Mucosa of gallbladder (tissue), 1 donor: Measurements from ENCODE around the gene NEUROG3. TPM values are rescaled to one million over a fixed set of nuclear protein-coding genes. Genes with fewer than 3 reads are reported as not detected.
A peak's percentile ranks its signal among the peaks of the same experiment; 100 is the strongest.
"Not testable (repeated sequence)": the region's sequence is repeated elsewhere in the genome, so short reads cannot be mapped to it uniquely, and the experiment has no call there.

Experiments
- DNase-seq: peaks from one replicate; pipeline ENCODE4 v3.0.0-alpha.2; 2020; ENCODE audit warnings: low spot score
- total RNA-seq: library from RNA; stranded (reverse); gene quantifications from one replicate; pipeline ENCODE4 v1.2.1, GENCODE V29; 2021
- donor health status: DM: no; HTN: no; CAD: no.

The NEUROG3 gene
- total RNA-seq, 1 donor from 2014 or later = not detected

DNA sequence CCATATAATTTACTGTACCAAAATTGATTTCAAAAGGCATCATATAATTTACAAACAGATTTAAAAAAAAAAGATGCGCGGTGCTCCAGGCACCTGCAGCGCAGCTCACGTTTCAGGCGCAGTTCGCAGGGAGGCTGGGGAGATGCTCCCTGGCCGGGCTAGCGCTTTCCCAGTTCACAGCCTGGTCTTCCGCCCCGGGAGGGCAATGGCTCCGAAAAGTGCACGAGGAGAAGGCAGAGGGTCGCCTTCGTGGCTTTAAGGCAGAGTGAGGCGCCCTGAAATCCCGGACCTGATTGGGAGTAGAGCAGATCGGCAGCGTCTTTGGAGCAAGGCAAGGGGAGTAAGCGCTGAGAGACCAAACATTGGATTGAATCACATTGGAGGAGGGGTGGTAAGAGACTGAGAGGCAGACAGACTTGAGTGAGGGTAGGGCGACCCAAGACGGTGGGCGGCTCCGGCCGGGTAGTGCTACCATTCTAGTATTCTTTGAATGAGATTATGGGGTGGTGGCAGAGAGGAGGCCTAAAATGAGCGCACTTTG is 1.5 kb downstream of the NEUROG3 start:
- DNase-seq = no peak

DNA sequence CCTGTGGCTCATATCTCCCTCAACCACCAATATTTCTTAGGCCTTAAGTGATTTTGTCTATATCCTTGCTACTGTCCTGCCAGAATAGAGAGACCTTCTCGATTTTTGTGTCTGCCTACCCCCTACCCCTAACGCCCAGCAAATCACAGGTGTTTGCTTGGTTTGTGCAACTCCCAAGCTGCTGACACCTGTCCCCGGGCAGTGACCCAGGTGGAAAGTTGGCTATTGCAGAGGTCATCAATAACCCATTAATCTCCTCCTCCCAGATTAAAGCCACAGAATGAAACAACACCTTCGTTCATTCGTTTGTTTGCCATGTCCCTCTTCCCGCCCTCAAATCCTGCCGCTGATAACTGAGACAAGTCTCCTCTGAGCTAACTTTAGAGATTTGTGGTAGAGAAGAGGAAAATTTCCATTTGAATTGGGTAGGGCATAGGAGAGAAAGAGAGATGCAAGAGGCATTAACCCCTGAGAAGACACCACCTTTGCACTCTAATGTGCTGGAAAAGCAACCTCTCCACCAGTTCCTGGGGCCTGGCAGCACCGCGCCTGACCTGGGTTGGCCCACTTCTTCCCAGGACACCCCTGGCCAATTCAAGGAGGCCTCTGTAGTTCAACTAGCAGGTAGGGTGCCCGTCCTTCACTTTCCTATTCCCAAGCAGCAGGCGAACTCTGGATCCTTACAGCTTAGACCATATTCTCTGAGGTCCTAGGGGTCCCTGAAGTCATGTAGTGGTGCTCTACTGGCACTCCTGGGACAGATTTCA is 3.0 kb downstream of the NEUROG3 start:
- DNase-seq = no peak

DNA sequence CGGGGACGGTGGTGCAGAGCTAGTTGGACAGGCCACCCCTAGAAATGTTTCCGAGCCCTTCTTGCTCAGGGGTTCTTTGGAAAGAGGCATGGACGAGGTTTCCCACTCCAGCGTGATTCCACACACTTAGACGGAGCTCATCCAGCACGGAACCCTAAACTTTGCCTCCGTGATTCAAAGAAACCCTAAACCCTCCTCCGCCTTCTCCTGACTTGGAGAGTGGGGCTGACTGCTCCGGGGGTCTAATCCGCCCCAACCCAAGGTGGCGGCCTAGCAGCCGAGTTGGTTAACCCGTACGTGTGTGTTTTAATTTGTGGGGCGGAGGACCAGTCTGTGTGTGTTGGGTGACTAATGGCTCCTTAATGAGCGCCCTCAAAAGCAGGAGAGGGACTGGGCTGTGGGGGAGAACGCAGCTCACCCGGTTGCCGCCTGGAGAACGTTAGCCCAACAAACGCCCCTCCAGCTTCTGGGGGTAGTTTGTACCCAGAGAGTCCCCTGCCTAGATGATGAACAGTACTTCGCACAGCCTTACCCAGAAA is 3.8 kb downstream of the NEUROG3 start:
- no peak for DNase-seq

DNA sequence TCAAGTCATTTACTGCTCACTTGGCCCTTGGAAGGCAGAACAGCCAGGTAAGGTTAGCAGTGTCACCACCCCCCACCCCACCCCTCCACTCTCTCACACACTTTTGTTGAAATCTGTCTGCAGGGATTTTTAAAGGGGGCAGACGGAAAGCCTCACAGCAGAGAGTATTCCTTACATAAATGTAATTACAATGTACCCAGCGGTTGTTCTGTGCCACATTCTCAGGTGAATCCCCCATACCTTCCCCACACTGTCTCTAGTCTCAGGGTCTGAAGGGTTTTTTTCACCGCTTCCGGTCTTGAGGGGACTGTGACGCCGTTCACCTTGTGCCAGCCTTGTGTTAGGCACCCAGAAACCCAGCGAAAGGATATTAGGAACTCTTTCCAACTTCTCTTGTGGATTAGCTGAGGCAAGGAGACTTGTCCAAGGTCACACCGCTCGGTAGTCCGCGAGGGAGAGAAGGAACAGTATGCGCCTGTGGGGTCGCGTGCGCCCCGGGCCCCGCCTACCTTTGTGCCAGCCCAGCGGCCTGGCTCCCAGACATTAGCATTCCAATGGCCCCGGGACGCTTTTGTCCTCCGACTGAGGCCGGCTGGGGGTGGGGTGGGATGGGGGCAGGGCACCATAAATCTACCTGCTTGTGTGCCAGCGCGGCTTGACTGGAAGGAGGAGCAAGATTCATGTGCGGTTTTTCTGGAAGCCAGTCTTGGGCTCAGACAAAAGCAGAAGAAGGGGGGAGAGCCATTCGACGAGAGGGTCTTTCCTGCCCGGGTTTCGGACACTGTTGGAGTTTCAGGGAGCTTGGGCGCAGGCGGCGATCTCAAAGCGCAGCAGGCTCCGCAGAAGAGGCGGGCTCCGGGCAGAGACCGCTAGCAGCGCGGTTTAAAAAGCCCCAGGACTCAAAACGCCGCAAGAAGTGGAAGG is 4.5 kb downstream of the NEUROG3 start:
- DNase-seq = no peak

DNA sequence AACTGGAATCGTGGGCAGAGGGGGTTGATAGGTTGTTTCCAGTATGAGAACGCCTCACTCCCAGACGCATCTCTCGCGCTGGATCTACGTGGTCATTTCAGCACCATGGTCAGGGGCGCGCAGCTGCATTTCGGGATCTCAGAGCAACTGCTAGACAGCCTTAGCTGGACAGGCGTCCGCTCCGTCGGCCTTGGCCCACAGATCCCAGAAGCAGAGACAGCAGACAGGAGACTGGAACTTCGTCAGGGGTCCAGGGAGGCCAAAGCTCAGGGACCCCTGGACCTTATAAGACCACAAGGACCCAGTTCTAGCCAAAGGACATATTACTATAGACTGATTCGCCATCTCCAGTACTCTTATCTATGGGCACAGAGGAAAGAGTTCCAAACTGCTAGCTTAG is 5.3 kb downstream of the NEUROG3 start:
- peak; percentile 60 for DNase-seq

DNA sequence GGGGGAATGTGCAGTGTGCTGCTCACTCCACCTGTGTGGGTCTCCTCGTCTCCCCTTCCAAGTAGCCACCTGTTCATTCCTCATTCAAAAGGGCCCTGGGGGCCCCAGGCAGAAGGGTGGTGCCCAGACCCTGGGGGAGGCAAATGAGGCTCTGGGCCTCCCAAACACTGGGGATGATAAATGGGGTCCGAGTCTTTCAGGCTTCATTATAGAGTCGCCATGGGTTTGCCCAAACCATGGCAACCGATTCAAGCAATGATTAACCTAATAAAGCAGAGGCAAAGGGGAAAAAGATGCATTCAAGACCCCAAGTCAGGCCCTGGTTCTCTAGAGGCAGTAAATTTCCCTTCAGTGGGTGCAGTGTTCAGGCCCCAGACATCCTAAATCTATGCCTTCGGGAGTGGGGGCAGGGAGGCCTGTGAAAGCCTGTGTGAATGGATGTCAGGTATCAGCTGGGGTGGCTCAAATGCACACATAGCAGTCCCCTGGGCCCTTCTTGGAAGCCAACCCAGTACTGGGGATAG is 10.4 kb downstream of the NEUROG3 start:
- no peak for DNase-seq

DNA sequence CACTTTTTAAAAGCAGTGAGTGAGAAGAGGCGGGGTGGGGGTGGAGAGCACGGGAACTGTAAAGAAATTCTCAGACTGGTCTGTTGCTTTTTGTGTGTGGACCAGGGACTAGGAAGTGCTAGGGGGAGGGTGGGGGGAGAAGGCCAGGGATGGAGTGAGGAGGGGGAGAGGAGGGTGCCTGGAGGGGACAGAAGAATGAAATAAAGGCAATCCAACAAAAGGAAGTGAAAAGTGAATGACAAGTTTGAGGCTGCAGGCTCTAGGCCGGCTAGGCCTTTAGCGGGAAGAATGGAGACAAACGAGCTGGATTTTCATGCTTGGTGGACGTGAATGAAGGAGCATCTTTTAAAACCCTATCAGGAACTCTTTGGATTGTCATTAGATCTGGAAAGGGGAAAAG is 13.7 kb downstream of the NEUROG3 start:
- no peak for DNase-seq

DNA sequence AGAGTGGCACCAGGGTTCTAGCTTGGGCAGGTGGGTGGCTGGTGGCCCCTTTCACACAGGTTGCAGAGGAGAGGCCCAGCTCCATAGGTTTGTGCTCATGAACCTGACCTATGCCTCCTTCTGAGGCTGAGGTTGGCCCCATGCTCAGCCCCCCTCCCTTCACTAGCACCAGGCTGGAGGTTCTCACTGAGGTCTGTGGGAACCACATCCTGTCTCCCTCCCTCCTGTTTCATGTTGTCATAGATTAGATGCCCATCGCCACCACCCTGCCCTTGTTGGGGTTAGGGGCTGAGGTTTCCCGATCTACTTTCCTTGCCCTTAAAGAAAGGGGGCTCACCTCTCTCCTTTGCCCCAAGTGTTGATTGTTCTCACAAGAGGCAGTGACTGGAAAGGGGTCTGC is 14.7 kb downstream of the NEUROG3 start:
- no peak for DNase-seq

DNA sequence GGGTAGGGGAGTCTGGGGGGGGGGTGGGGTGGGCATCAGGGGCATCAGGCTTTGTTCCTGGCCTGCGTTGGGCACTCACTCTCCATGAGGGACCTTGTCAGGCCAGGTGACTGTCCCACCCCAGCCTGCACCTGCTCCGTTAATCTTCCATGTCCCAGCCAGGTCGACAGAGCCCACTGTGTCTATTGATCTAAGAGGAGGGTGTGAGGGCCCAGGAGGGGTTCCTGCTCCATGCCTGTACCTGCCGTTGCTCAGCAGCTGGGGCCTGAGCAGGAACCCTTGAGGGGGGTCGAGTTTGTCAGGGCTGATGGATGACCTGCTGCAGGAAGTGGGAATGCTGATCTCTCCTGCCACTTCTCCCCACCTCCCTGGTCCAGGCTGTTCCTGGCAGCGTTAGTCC is 18.6 kb downstream of the NEUROG3 start:
- DNase-seq = no peak

DNA sequence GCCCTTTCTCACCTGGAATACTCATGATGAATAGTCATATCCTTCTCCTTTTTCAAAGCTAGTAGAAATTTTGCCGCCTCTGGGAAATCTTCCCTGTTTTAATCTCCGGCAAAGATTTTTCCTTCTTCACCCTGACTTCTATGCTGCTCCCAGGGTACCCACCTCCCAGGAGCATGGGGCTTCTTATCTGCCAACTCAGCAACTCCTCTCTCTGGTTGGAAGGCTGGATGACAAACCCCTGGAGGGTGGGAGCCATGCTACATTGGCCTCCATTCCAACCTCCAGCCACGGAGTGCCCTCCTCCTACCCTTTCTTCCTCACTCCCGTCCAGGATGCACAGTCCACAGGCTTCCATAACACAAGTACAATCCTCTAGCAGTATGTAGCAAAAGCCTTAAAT is 19.9 kb downstream of the NEUROG3 start:
- DNase-seq = no peak

DNA sequence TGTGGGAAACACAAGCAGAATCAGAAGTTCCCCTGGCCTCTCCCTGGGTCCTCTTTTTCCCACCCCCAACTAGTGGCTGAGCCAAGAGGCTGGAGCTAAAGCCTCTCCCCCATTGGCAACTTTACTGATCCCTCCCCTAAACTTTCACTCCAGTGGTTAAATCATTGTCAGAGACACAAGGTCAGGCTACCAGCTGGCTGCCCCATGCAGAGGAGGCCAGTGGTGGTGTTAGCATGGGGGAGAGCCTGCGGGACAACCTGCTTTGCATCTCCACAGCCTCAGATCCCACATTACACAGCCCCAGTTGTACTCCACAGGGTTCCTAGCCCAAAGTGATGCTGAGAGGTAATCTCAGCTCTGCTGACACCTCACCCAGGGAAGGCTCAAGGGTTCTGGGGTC is 21.0 kb downstream of the NEUROG3 start:
- no peak for DNase-seq

DNA sequence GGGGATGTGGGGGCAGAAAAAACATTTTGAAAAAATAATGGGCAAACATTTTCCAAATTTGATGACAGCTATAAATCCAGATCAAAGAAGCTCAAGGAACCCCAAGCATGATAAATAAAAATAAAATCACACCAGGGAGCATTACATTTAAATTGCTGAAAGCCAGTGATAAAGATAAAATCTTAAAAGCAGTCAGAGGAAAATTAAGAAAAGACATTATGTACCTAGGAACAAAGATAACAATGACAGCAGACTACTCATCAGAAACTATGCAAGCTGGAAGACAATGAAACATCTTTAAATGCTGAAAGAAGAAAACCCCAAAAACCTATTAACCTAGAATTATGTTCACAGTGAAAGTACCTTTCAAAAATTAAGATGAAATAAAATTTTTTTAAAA is 23.3 kb downstream of the NEUROG3 start:
- no peak for DNase-seq

DNA sequence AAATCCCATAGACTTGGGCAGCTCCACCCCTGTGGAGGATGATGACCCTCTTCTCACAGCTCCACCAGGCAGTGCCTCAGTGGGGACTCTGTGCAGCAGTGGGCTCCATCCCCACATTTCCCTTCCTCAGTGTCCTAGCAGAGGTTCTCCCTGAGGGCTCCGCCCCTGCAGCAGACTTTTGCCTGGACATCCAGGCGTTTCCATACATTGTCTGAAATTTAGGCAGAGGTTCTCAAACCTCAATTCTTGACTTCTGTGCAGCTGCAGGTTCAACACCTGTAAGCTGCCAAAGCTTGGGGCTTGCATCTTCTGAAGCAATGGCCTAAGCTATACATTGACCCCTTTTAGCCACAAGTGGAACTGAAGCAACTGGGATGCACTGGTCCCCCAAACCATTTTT is 31.8 kb downstream of the NEUROG3 start:
- DNase-seq = no peak

DNA sequence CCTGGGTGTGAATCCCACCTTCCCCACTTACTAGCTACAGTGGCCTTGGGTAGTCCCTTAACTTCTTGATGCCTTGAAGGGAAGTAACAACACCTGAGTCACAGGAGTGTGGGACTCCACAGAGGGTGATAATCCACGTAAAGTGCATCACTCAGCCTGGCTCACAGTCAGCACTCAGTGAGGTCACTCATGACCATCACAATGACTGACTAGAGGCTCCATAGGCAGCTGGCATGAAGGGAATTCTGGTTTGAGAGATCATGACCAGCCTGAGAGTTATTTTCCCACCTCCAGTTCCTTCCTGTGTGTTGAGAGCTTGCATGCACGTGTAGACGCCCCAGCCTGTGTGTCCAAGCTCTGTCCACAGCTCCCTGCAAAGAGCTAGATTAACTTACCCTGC is 34.8 kb downstream of the NEUROG3 start:
- DNase-seq = no peak

DNA sequence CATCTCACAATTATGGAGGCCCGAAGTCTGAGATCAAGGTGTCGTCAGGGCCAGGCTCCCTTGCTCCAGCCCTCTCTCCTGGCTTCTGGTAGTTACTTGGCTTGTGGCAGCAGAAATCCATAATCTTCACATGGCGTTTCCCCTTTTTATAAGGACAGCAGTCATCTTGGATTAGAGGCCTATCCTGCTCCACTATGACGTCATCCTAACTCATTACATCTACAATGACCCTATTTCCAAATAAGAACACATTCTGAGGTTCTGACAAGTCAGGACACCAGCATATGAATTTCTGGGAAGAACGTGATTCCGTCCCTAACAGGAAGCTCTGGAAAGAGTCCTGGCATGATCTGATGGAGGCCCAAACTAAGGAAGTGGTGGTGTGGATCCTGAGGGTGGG is 35.8 kb downstream of the NEUROG3 start:
- no peak for DNase-seq

DNA sequence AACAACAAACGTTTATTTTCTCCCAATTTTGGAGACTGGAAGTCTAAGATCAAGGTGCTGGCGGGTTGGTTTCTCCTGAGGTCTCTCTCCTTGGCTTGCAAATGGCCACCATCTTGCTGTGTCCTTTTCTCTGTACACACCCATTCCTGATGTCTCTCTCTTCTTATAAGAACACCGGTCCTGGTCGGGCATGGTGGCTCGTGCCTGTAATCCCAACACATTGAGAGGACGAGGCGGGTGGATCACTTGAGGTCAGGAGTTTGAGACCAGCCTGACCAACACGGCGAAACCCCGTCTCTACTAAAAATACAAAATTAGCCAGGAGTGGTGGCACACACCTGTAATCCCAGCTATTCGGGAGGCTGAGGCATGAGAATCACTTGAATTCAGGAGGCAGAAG is 36.7 kb downstream of the NEUROG3 start:
- DNase-seq = not testable (repeated sequence)

DNA sequence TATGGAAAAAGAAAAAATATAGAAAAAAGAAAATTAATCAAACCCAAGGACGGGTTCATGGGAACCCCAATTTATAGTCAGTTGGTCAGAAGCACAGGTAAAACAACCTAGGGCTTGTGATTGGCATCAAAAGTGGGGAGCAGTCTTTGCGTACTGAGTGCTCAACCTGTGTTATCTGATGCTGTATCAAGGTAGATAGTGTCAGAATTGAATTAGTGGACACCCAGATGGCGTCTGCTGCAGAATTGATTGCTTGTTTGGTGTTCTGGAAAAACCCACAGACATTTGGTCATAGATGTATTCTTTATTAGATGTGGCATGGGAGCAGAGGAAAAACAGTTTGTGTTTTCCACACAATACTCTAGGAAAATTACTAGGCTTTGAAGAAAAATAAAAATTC is 39.6 kb downstream of the NEUROG3 start:
- DNase-seq = no peak

DNA sequence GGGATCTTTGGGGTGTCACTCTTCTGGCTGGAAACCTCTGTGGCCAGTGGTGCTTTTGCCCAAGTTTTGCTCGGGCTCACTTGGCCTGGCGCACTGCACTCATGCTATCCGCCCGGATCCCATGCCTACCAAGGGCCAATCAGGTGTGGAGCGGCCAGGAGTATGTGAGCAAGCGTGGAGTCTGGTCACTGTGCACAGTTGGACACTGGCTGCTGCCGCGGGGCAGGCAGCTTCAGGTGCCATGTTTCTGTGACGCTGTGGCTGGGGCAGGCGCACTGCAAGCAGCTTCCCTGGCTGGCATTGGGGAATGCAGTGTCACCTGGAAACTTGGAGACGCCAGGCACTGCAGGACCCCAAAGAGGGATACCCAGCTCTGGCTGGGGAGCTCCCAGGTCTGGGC is 45.3 kb downstream of the NEUROG3 start:
- no peak for DNase-seq
